ENCODE data around the gene MCCD1. TPM values are rescaled to one million over a fixed set of nuclear protein-coding genes. Genes with fewer than 3 reads are reported as not detected.

The MCCD1 gene
- total RNA-seq, 1 experiment from 2014 or later = not detected

DNA sequence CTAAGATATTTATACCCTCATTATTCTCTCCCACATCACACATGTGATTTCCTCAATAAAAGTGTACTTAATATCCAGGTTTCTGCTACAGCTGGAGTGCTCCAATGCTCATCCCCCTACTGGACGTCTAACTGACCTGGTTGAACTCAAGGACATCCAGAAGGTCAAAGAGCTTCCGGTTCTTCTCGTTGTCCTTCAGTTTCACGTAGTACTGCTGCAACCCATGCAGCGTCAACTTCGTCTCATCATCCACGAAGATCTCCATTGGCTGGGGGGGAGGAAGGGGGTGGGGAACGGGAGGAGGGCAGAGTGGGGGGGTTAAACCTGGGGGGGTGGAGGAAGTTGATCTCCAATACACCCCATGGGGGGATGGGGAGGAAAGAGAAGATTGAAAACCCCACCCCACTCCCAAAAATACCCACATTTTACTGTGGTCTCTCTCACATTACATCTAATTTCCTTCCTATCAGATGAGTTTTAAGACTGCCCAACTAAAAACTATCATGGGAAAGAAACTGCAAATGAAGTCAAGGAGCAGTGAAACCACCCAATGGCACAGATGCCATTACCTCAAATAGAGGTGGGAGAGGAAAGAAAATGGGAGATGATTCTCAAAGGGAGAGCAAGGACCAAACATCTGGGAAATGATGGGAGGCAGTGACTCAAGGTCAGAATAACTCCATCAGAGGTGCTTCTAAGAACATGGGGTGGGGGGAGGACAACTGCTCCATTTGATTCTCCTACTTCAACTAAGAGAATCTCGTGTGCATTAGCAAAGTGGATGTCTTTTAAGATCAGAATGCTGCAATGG lies 4.1 kb downstream of the MCCD1 start:
- peaks cover 71 to 84% (median 79%) of the 10 kb centered on the region in 3 experiments for H3K36me3 Mint-ChIP-seq (ENCODE audit: insufficient read depth in 1 of 3, low read depth in 3 of 3)

More for the DNA sequence above, 4.1 kb downstream of the MCCD1 start:
- no peak for TF ChIP-seq CTCF (conservative IDR thresholded peaks at IDR 0.05)
- Mint-ChIP-seq H3K4me1 (peaks cover 27 to 36% of the 10 kb centered on the region in 2 experiments), H3K27ac (peak overlapping the region; percentile 58 to 89 (median 68); a peak in 4 of 7 replicates), H3K27me3 (ENCODE audit: low read depth) (no peaks in the 10 kb centered on the region), H3K9me3 (no peaks in the 10 kb centered on the region), H3K4me3 (no peak overlapping the region; a peak in 1 of 5 replicates)
- no peak overlapping the region for H2BK15ac ChIP-seq (ENCODE audit: low read depth, low read length)
- WGBS (ENCODE audit: extremely low coverage, insufficient read length, low lambda C conversion rate) = no CpG with 5 or more reads among the region's 9 CpGs
- H2BK5ac ChIP-seq (ENCODE audit: insufficient read length, low read length) = no peak overlapping the region
- H3K79me2 ChIP-seq (ENCODE audit: insufficient read depth, low read length) = no peaks in the 10 kb centered on the region; the same call in 1 of the 2 replicates
- H3K4me1 ChIP-seq (ENCODE audit: insufficient read depth, low read length) = no peaks in the 10 kb centered on the region; the same call in 1 of the 2 replicates
- H3T11ph ChIP-seq (ENCODE audit: low read length) = no peak overlapping the region
- no peak for DNase-seq
- H4K20me1 ChIP-seq (ENCODE audit: control insufficient read depth, insufficient read depth, insufficient read length) = peaks cover 4% of the 10 kb centered on the region
- H2AFZ ChIP-seq (ENCODE audit: low read length) = no peak overlapping the region
- H3K4ac ChIP-seq (ENCODE audit: low read depth, low read length) = no peak overlapping the region
- no peaks in the 10 kb centered on the region for H3K27me3 ChIP-seq (ENCODE audit: insufficient read depth, low read length)
- H3K9ac ChIP-seq (ENCODE audit: extremely low read depth, insufficient read length, low read length) = no peak overlapping the region
- H3K18ac ChIP-seq (ENCODE audit: insufficient read length, low read depth, low read length) = no peak overlapping the region
- H3K23ac ChIP-seq (ENCODE audit: insufficient read length, low read depth, low read length) = no peak overlapping the region
- H3K14ac ChIP-seq (ENCODE audit: insufficient read depth, low read length) = no peak overlapping the region
- no peak overlapping the region for H3K4me2 ChIP-seq (ENCODE audit: insufficient read depth, insufficient read length, low read length)
- H3K23me2 ChIP-seq (ENCODE audit: insufficient read length, low read depth, low read length, poor library complexity, severe bottlenecking) = no peaks in the 10 kb centered on the region
- no peak overlapping the region for H2AK5ac ChIP-seq (ENCODE audit: insufficient read length, low read length)
- H3K79me1 ChIP-seq (ENCODE audit: insufficient read depth, low read depth, low read length, poor library complexity, severe bottlenecking) = peaks cover 11% of the 10 kb centered on the region
- no peak overlapping the region for H2BK12ac ChIP-seq (ENCODE audit: insufficient read length, low read depth, low read length)
- H4K8ac ChIP-seq (replicated peaks; ENCODE audit: insufficient read length, low read depth, low read length) = no peak overlapping the region
- H3K27ac ChIP-seq (ENCODE audit: insufficient read length, low read depth, low read length) = no peak overlapping the region
- no peak overlapping the region for H4K91ac ChIP-seq (ENCODE audit: insufficient read length, low read depth, low read length)
- no peak overlapping the region for H2BK120ac ChIP-seq (ENCODE audit: low read depth, low read length, poor library complexity, severe bottlenecking)
- no peak overlapping the region for H3K56ac ChIP-seq (ENCODE audit: insufficient read length, low read depth, low read length)
- no peak overlapping the region for H4K5ac ChIP-seq (ENCODE audit: insufficient read length, low read depth, low read length)
- no peaks in the 10 kb centered on the region for H3K9me3 ChIP-seq (ENCODE audit: control insufficient read depth, low read depth, low read length)
- H2BK20ac ChIP-seq (ENCODE audit: low read depth, low read length, poor library complexity, severe bottlenecking) = no peak overlapping the region

All from H9 (cell line).